B cell (primary cell): ENCODE data around the gene MYO1G. TPM values are rescaled to one million over a fixed set of nuclear protein-coding genes. Genes with fewer than 3 reads are reported as not detected.

Experiments used
- ATAC-seq: fragments of 200-7000 bp; cut with Tn5 transposase; one replicate; pipeline ENCODE4 v1.10.0; 2021; ENCODE audit warnings: low read depth, mild to moderate bottlenecking, moderate number of reproducible peaks, moderate library complexity
- CTCF ChIA-PET: fragments of 350-600 bp; sonication (Branson Sonifier 250); formaldehyde crosslinking; loops from one replicate; lab custom pipeline; 2021; ENCODE audit warnings: antibody characterized with exemption, inconsistent platforms; lab: Charles Lee
- POLR2A ChIA-PET: fragments of 350-600 bp; sonication (Branson Sonifier 250); formaldehyde crosslinking; loops from one replicate; lab custom pipeline; 2021; ENCODE audit warnings: antibody characterized with exemption; lab: Charles Lee
- DNase-seq: peaks from one replicate; pipeline ENCODE4 v3.0.0; 2013
- H2AFZ ChIP-seq: 2 replicates; pipeline ENCODE4 v1.6.1; 2012; ENCODE audit warnings: mild to moderate bottlenecking, low read depth, low read length; ENCODE audit not compliant: insufficient read depth, poor library complexity, severe bottlenecking
- H3K27ac ChIP-seq, 2 donors: 1 replicate in 1 of 2; 2 replicates in 1 of 2; pipeline ENCODE4 v1.5.1; 2012 to 2013; ENCODE audit warnings: low read length in 2 of 2, mild to moderate bottlenecking in 2 of 2, moderate library complexity in 1 of 2
- H3K27me3 ChIP-seq, 4 experiments: fragments of 200-600 bp in 1 of 4; sonication (generic) in 1 of 4; replicated peaks in 1 of 4; 1 replicate in 2 of 4; 2 replicates in 2 of 4; pipeline versions ENCODE4 v1.6.1 to v1.7.0; 2013 to 2016; ENCODE audit warnings: low read length in 3 of 4, mild to moderate bottlenecking in 2 of 4, mixed read lengths in 1 of 4, moderate library complexity in 1 of 4; ENCODE audit not compliant: insufficient read depth in 4 of 4, control insufficient read depth in 3 of 4; ENCODE audit errors: control extremely low read depth in 1 of 4
- H3K36me3 ChIP-seq, 2 experiments: replicated peaks in 1 of 2; 1 replicate in 1 of 2; 2 replicates in 1 of 2; pipeline versions ENCODE4 v1.6.1 to v1.7.1; 2013; ENCODE audit warnings: low read length in 1 of 2; ENCODE audit not compliant: insufficient read depth in 2 of 2, control insufficient read depth in 1 of 2; ENCODE audit errors: control extremely low read depth in 1 of 2, extremely low read depth in 1 of 2
- H3K4me1 ChIP-seq, 2 donors: fragments of 200-600 bp in 1 of 2; sonication (generic) in 1 of 2; 1 replicate in 1 of 2; 2 replicates in 1 of 2; pipeline versions ENCODE4 v1.5.1 to v1.6.1; 2013 to 2017; ENCODE audit warnings: low read length in 2 of 2; ENCODE audit not compliant: control insufficient read depth in 2 of 2, insufficient read depth in 2 of 2
- H3K4me2 ChIP-seq: replicated peaks from 2 replicates; pipeline ENCODE3; 2012; ENCODE audit warnings: mild to moderate bottlenecking, low read depth, low read length; ENCODE audit not compliant: poor library complexity, severe bottlenecking
- H3K4me3 ChIP-seq, 5 experiments: fragments of 200-600 bp in 1 of 5; sonication (generic) in 1 of 5; 1 replicate in 3 of 5; 2 replicates in 2 of 5; pipeline versions ENCODE4 v1.5.1 to v1.7.0; 2011 to 2016; ENCODE audit warnings: low read length in 4 of 5, mild to moderate bottlenecking in 4 of 5, low read depth in 2 of 5, control low read depth in 1 of 5, moderate library complexity in 1 of 5; ENCODE audit not compliant: insufficient read depth in 1 of 5; ENCODE audit errors: control extremely low read depth in 1 of 5, extremely low read depth in 1 of 5
- H3K79me2 ChIP-seq: fragments of 200-600 bp; sonication (generic); one replicate; pipeline ENCODE4 v1.6.0; 2016; ENCODE audit warnings: low read length; ENCODE audit not compliant: control insufficient read depth, insufficient read depth
- H3K9ac ChIP-seq: fragments of 200-600 bp; sonication (generic); 2 replicates; pipeline ENCODE4 v1.6.1; 2017; ENCODE audit warnings: mild to moderate bottlenecking, low read length, moderate library complexity
- H3K9me3 ChIP-seq, 3 donors: one replicate each; pipeline versions ENCODE4 v1.6.1 to v1.7.1; 2013; ENCODE audit warnings: low read length in 2 of 3; ENCODE audit not compliant: control insufficient read depth in 2 of 3, insufficient read depth in 1 of 3; ENCODE audit errors: control extremely low read depth in 1 of 3
- H4K20me1 ChIP-seq: 2 replicates; pipeline ENCODE4 v1.6.0; 2012; ENCODE audit warnings: mild to moderate bottlenecking, low read length; ENCODE audit not compliant: insufficient read depth, control insufficient read depth, poor library complexity, severe bottlenecking
- H3K27ac Mint-ChIP-seq: one replicate; pipeline ENCODE4 v1.8.0; 2021; ENCODE audit warnings: mixed read lengths
- H3K27me3 Mint-ChIP-seq: one replicate; pipeline ENCODE4 v1.8.0; 2021; ENCODE audit warnings: mixed read lengths
- H3K4me1 Mint-ChIP-seq: one replicate; pipeline ENCODE4 v1.8.0; 2021; ENCODE audit warnings: mixed read lengths
- H3K4me3 Mint-ChIP-seq: one replicate; pipeline ENCODE4 v1.8.0; 2021; ENCODE audit warnings: mixed read lengths
- H3K9me3 Mint-ChIP-seq: one replicate; pipeline ENCODE4 v1.8.0; 2022; ENCODE audit warnings: mixed read lengths; ENCODE audit not compliant: insufficient read depth
- EZH2 ChIP-seq: IDR thresholded peaks from 2 replicates; pipeline ENCODE4 v1.6.1; 2012; ENCODE audit warnings: borderline replicate concordance, low read depth, mild to moderate bottlenecking, moderate library complexity, low read length; ENCODE audit not compliant: insufficient read depth, poor library complexity, severe bottlenecking
- WGBS: methylation state at CpG from one replicate; pipeline ENCODE4 v1.1.5; 2013; ENCODE audit warnings: missing lambda C conversion rate; ENCODE audit not compliant: insufficient coverage; 5-methylcytosine and 5-hydroxymethylcytosine counted together
- intact Hi-C: fragments of 100-400 bp; cut with micrococcal nuclease; formaldehyde crosslinking; loops from one replicate; pipeline ENCODE4 v1.10.0; 2022
- polyA plus RNA-seq: library from polyadenylated mRNA; depleted of rRNA; stranded (reverse); fragments of >200 nt; gene quantifications from 2 replicates; pipeline ENCODE4 v1.2.3, GENCODE V29; 2012
- total RNA-seq, 2 donors: library from RNA; stranded (reverse); fragments of 120-200 nt in 1 of 2; gene quantifications; 1 replicate in 1 of 2; 2 replicates in 1 of 2; pipeline versions ENCODE4 v1.2.3 to v1.2.4, GENCODE V29; 2013 to 2022
- TF ChIP-seq, protein P1 (sequence below): fragments of 200-600 bp; IDR thresholded peaks from one replicate; pipeline ENCODE4 v1.8.0; 2022; ENCODE audit warnings: antibody characterized with exemption, mild to moderate bottlenecking

Gene MYO1G
- total and polyA plus RNA-seq, 2 donors (not counting 1 experiment from before 2014, with no cell fraction given) = 104 to 239 TPM

DNA sequence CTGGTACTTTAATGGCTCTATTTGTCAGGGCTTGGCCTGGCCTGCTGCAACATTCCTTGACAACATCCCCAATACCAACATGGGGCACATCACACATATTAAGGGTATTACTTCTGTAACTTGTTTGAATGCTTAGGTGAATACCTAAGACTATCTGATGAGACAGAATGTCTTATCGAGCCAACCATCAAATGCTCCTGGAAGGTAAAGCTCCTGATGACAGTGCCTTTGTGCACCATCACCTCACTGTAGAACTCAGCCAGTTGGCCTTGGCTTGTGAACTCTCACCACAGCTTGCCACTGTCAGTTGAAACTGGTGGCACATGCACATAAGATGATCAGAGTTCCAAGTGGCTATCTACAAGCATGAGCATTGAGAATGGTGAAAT lies 3.7 kb upstream of the MYO1G start:
- peaks cover 52 to 72% of the 10 kb centered on the region in 2 donors for H3K4me1 ChIP-seq
- ATAC-seq (no peak), DNase-seq (no peak)
- Mint-ChIP-seq H3K9me3 (no peaks in the 10 kb centered on the region), H3K4me3 (no peak overlapping the region), H3K27ac (peak overlapping the region; percentile 68), H3K4me1 (peaks cover 85% of the 10 kb centered on the region), H3K27me3 (no peaks in the 10 kb centered on the region)
- H3K27me3 ChIP-seq = no peaks in the 10 kb centered on the region
- H3K9me3 ChIP-seq = no peaks in the 10 kb centered on the region
- CTCF ChIA-PET = interaction anchor here (1.0 to 4.0 kb wide), 2 partner anchors 9 to 19 kb away, joined by 4 to 14 read pairs; no protein-coding TSS in a partner anchor
- TF ChIP-seq, protein P1, sequence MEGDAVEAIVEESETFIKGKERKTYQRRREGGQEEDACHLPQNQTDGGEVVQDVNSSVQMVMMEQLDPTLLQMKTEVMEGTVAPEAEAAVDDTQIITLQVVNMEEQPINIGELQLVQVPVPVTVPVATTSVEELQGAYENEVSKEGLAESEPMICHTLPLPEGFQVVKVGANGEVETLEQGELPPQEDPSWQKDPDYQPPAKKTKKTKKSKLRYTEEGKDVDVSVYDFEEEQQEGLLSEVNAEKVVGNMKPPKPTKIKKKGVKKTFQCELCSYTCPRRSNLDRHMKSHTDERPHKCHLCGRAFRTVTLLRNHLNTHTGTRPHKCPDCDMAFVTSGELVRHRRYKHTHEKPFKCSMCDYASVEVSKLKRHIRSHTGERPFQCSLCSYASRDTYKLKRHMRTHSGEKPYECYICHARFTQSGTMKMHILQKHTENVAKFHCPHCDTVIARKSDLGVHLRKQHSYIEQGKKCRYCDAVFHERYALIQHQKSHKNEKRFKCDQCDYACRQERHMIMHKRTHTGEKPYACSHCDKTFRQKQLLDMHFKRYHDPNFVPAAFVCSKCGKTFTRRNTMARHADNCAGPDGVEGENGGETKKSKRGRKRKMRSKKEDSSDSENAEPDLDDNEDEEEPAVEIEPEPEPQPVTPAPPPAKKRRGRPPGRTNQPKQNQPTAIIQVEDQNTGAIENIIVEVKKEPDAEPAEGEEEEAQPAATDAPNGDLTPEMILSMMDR = no peak
- TF ChIP-seq EZH2 = no peak
- H3K36me3 ChIP-seq = peaks cover 0 to 44% of the 10 kb centered on the region in 2 experiments
- no peak overlapping the region for H3K27ac ChIP-seq
- no peak overlapping the region for H3K4me2 ChIP-seq
- POLR2A ChIA-PET = interaction anchor here (0.7 to 3.0 kb wide), 4 partner anchors 14 to 1113 kb away, joined by 3 to 12 read pairs (median 4); partner anchors contain the start of gene MRPS24
- peaks cover 36% of the 10 kb centered on the region for H3K79me2 ChIP-seq
- H3K4me3 ChIP-seq = no peak overlapping the region
- H2AFZ ChIP-seq = no peak overlapping the region
- intact Hi-C loops = no loop called here
- WGBS = 100% methylated on average over 1 of the region's 1 CpG
- no peak overlapping the region for H3K9ac ChIP-seq
- no peaks in the 10 kb centered on the region for H4K20me1 ChIP-seq

DNA sequence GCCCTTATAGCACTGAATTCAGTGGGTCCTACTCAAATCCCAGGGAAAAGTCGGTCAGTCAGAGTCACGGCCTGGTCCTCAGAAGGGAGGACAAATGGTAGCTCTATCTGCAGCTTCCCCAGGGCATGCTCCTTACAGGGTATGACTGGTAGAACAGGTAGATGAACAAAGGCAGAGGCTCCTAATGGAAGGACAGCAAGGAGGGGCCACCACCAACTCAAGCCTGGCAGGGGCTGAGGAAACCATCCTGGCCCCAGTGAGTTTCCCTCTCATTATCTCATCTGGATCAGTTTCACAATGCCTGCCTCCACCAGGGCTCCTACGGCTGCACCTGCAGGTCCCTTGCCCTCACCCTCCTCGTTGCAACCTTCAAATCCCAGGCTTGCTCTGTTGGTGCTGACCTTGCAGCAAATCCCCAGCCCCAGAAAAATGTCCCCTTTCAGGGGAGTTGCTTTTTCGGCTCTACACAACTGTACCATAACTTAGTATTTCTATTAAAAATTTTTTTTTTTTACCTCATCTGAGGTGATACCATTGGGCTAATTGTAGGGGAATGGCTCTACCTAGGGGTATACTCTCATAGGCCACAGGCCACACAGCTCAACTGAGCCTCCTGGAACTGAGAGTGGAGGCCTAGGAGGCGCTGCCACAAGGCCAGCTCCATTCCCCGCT lies 2.4 kb upstream of the MYO1G start:
- no peaks in the 10 kb centered on the region for H3K9me3 Mint-ChIP-seq
- ChIA-PET CTCF (interaction anchor here (1.0 to 3.1 kb wide), 7 partner anchors 9 to 416 kb away, joined by 3 to 10 read pairs (median 4); no protein-coding TSS in a partner anchor), POLR2A (interaction anchor here (0.6 to 3.0 kb wide), 8 partner anchors 11 to 133 kb away, joined by 3 to 12 read pairs (median 3); partner anchors contain the start of genes CCM2, H2AZ2 and TBRG4)
- no peaks in the 10 kb centered on the region for H3K27me3 Mint-ChIP-seq
- DNase-seq (no peak), ATAC-seq (no peak)
- peak overlapping the region; percentile 93 for H3K4me2 ChIP-seq
- peaks cover 11% of the 10 kb centered on the region for H4K20me1 ChIP-seq
- H3K4me1 Mint-ChIP-seq = peaks cover 88% of the 10 kb centered on the region
- H3K4me3 ChIP-seq = no peak overlapping the region
- H2AFZ ChIP-seq = peak overlapping the region; percentile 19
- H3K27ac ChIP-seq = peak overlapping the region; percentile 79 to 93
- peaks cover 42% of the 10 kb centered on the region for H3K79me2 ChIP-seq
- H3K4me1 ChIP-seq = peaks cover 55 to 75% of the 10 kb centered on the region in 2 donors
- H3K27ac Mint-ChIP-seq = peak overlapping the region; percentile 98
- no peaks in the 10 kb centered on the region for H3K27me3 ChIP-seq
- H3K9ac ChIP-seq = peak overlapping the region; percentile 21
- TF ChIP-seq, protein P1 = no peak
- no peak for TF ChIP-seq EZH2
- no peaks in the 10 kb centered on the region for H3K9me3 ChIP-seq
- peak overlapping the region; percentile 97 for H3K4me3 Mint-ChIP-seq
- H3K36me3 ChIP-seq = peaks cover 0 to 55% of the 10 kb centered on the region in 2 experiments
- 21% methylated on average over 2 of the region's 7 CpGs for WGBS
- intact Hi-C loops = no loop called here
